K562 (cell line): ENCODE measurements around the gene RPS10. TPM values are rescaled to one million over a fixed set of nuclear protein-coding genes. Genes with fewer than 3 reads are reported as not detected.

Experiments used
- ASH1L ChIP-seq: fragments of 450-650 bp; IDR thresholded peaks from 2 replicates; pipeline ENCODE4 v1.6.1; 2018; ENCODE audit warnings: borderline replicate concordance, mild to moderate bottlenecking, low read depth; ENCODE audit not compliant: partially characterized antibody
- CSDE1 ChIP-seq, 2 experiments: fragments of 450-650 bp; IDR thresholded peaks; 2 replicates each; pipeline ENCODE4 v1.6.1; 2016; ENCODE audit warnings: mild to moderate bottlenecking in 1 of 2
- HNRNPL ChIP-seq: fragments of 200-400 bp; formaldehyde crosslinking; IDR thresholded peaks from 2 replicates; pipeline ENCODE4 v1.6.1; 2017; ENCODE audit warnings: low read depth, mild to moderate bottlenecking, low read length
- IFI16 ChIP-seq: fragments of 250-450 bp; sonication (Bioruptor Pico); IDR thresholded peaks from 2 replicates; pipeline ENCODE4 v2.1.2; 2022; ENCODE audit warnings: mild to moderate bottlenecking, inconsistent platforms
- MYNN ChIP-seq, 2 experiments: sonication (generic); formaldehyde crosslinking in 1 of 2; IDR thresholded peaks; 2 replicates each; pipeline versions ENCODE4 v1.5.0 to v1.6.1; 2016 to 2020; ENCODE audit warnings: antibody characterized with exemption in 1 of 2, missing genetic modification reagents in 1 of 2
- NBN ChIP-seq: fragments of 450-650 bp; IDR thresholded peaks from 2 replicates; pipeline ENCODE4 v1.6.1; 2016; ENCODE audit warnings: low read depth, mild to moderate bottlenecking
- PHF8 ChIP-seq: fragments of 200-600 bp; sonication (generic); IDR thresholded peaks from 2 replicates; pipeline ENCODE4 v1.6.1; 2012; ENCODE audit warnings: mixed run types, mild to moderate bottlenecking, inconsistent platforms, low read length, moderate library complexity, borderline replicate concordance
- RBFOX2 ChIP-seq: fragments of 200-400 bp; formaldehyde crosslinking; IDR thresholded peaks from 2 replicates; pipeline ENCODE4 v1.6.1; 2017; ENCODE audit warnings: low read depth, mild to moderate bottlenecking, low read length, moderate library complexity
- ZBTB7A ChIP-seq: IDR thresholded peaks from 2 replicates; pipeline ENCODE4 v1.6.1; 2011; ENCODE audit warnings: low read depth, mild to moderate bottlenecking, low read length, moderate library complexity, borderline replicate concordance; ENCODE audit not compliant: control insufficient read depth
- polyA plus RNA-seq, 8 experiments: library from polyadenylated mRNA; depleted of rRNA in 4 of 8; stranded (reverse) in 5 of 8; unstranded in 3 of 8; fragments of >200 nt; fragmentation: Nextera tagmentation in 2 of 8; fragmentation: Illumina TruSeq in 1 of 8; extraction: Ambion mirVana in 2 of 8; extraction: Trizol in 1 of 8; gene quantifications; 2 replicates each; pipeline versions ENCODE4 v1.2.1 to v1.2.3, GENCODE V29; 2011 to 2014; ENCODE audit warnings: inconsistent platforms in 1 of 8, missing spikeins in 1 of 8
- total RNA-seq, 7 experiments: library from RNA; depleted of rRNA in 6 of 7; stranded (reverse); fragments of >200 nt in 6 of 7; fragmentation: Illumina TruSeq in 2 of 7; extraction: Trizol in 2 of 7; gene quantifications; 2 replicates each; pipeline versions ENCODE4 v1.2.1 to v1.2.3, GENCODE V29; 2011 to 2021; ENCODE audit warnings: low replicate concordance in 1 of 7
- TF ChIP-seq, protein P1 (sequence below), 3 experiments: fragments of 200-800 bp in 1 of 3; fragments of 250-450 bp in 1 of 3; fragments of 450-650 bp in 1 of 3; sonication (Bioruptor Pico) in 1 of 3; sonication (Bioruptor generic) in 1 of 3; formaldehyde crosslinking in 1 of 3; IDR thresholded peaks; 2 replicates each; pipeline versions ENCODE4 v1.6.1 to v1.8.0; 2016 to 2022; ENCODE audit warnings: mild to moderate bottlenecking in 2 of 3, missing genetic modification characterization in 2 of 3, missing compliant biosample characterization in 1 of 3, moderate library complexity in 1 of 3
- TF ChIP-seq, protein P2 (sequence below): fragments of 450-650 bp; formaldehyde crosslinking; IDR thresholded peaks from 2 replicates; pipeline ENCODE4 v1.4.0; 2020; ENCODE audit warnings: mild to moderate bottlenecking, moderate library complexity
- TF ChIP-seq, protein P3 (sequence below): fragments of 450-650 bp; conservative IDR thresholded peaks from 2 replicates; pipeline ENCODE4 v1.6.1; 2016; ENCODE audit warnings: missing genetic modification characterization, low read depth, mild to moderate bottlenecking, missing compliant biosample characterization, moderate library complexity
- TF ChIP-seq, protein P4 (sequence below): sonication (generic); formaldehyde crosslinking; IDR thresholded peaks from 2 replicates; pipeline ENCODE4 v1.8.0; 2023; ENCODE audit warnings: missing genetic modification reagents, mild to moderate bottlenecking, borderline replicate concordance

Gene RPS10
- total and polyA plus RNA-seq, 9 of the 15 experiments (the other 6 are each of a cell fraction or from before 2014, with no cell fraction given), result 2,680 to 5,251 (median 3,876) TPM

DNA sequence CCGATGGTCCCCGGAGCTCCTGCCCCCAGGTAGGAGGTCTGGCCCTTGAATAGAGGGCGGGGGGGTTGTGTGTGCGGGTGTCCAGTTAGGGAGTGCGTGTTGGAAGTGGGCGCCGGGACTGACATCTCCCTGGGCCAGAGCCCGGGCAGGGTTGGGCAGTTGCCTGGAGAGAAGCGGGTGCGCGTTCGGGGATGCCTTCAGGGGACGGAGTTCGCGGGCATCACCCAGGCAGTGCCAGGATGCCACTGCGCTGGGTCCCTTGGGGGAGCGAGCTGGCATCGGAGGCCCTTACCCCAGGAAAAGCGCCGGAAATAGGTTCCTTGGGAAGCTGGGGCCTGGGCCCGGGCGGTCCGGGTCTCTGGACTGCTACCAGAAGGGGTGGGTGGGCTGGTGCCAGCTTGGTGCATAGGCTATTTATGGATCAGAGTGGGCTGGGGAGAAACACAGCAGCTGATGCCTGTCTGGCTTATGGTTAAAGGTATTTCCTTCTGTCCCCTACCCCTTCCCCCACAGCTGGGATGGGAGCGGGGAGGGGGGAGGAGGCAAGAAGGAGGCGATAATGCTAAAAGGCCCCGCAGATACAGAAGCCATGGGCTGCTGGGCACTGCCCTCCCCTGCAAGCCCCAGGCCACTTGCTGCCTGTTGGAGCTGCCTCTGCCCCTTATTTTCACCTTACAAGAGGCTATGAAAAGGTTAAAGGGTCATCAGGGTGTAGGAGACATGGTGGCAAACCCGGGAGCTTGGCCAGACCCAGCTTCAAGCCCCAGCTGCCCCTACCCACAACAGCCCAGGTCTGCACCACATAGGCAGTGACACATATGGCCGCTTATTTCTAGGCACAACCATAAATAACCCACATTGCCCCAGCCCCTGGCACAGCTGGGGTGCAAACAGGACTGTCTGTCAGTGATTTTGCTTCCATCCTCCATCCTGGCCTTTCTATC lies 40.6 kb upstream of the RPS10 start (continued):
- TF ChIP-seq, protein P1, sequence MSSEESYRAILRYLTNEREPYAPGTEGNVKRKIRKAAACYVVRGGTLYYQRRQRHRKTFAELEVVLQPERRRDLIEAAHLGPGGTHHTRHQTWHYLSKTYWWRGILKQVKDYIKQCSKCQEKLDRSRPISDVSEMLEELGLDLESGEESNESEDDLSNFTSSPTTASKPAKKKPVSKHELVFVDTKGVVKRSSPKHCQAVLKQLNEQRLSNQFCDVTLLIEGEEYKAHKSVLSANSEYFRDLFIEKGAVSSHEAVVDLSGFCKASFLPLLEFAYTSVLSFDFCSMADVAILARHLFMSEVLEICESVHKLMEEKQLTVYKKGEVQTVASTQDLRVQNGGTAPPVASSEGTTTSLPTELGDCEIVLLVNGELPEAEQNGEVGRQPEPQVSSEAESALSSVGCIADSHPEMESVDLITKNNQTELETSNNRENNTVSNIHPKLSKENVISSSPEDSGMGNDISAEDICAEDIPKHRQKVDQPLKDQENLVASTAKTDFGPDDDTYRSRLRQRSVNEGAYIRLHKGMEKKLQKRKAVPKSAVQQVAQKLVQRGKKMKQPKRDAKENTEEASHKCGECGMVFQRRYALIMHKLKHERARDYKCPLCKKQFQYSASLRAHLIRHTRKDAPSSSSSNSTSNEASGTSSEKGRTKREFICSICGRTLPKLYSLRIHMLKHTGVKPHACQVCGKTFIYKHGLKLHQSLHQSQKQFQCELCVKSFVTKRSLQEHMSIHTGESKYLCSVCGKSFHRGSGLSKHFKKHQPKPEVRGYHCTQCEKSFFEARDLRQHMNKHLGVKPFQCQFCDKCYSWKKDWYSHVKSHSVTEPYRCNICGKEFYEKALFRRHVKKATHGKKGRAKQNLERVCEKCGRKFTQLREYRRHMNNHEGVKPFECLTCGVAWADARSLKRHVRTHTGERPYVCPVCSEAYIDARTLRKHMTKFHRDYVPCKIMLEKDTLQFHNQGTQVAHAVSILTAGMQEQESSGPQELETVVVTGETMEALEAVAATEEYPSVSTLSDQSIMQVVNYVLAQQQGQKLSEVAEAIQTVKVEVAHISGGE (CRISPR knock-in tag; IDR thresholded peaks at IDR 0.05), result no peak
- TF ChIP-seq, protein P2, sequence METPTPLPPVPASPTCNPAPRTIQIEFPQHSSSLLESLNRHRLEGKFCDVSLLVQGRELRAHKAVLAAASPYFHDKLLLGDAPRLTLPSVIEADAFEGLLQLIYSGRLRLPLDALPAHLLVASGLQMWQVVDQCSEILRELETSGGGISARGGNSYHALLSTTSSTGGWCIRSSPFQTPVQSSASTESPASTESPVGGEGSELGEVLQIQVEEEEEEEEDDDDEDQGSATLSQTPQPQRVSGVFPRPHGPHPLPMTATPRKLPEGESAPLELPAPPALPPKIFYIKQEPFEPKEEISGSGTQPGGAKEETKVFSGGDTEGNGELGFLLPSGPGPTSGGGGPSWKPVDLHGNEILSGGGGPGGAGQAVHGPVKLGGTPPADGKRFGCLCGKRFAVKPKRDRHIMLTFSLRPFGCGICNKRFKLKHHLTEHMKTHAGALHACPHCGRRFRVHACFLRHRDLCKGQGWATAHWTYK, result no peak
- TF ChIP-seq ZBTB7A, result 0 out of 2 replicates have a peak, but pooled peaks have one; percentile 2
- 0 out of 2 replicates have a peak, but pooled peaks have one; percentile 0 for TF ChIP-seq RBFOX2
- no peak for TF ChIP-seq NBN
- no peak for TF ChIP-seq IFI16 (CRISPR knock-in tag)
- peak; percentile 88; the same call in 1 of the 2 replicates for TF ChIP-seq HNRNPL
- TF ChIP-seq MYNN (IDR thresholded peaks at IDR 0.05), result no peak
- no peak for TF ChIP-seq MYNN (CRISPR knock-in tag; IDR thresholded peaks at IDR 0.05)
- TF ChIP-seq, protein P3, sequence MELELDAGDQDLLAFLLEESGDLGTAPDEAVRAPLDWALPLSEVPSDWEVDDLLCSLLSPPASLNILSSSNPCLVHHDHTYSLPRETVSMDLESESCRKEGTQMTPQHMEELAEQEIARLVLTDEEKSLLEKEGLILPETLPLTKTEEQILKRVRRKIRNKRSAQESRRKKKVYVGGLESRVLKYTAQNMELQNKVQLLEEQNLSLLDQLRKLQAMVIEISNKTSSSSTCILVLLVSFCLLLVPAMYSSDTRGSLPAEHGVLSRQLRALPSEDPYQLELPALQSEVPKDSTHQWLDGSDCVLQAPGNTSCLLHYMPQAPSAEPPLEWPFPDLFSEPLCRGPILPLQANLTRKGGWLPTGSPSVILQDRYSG (tag), result no peak
- TF ChIP-seq, protein P4, sequence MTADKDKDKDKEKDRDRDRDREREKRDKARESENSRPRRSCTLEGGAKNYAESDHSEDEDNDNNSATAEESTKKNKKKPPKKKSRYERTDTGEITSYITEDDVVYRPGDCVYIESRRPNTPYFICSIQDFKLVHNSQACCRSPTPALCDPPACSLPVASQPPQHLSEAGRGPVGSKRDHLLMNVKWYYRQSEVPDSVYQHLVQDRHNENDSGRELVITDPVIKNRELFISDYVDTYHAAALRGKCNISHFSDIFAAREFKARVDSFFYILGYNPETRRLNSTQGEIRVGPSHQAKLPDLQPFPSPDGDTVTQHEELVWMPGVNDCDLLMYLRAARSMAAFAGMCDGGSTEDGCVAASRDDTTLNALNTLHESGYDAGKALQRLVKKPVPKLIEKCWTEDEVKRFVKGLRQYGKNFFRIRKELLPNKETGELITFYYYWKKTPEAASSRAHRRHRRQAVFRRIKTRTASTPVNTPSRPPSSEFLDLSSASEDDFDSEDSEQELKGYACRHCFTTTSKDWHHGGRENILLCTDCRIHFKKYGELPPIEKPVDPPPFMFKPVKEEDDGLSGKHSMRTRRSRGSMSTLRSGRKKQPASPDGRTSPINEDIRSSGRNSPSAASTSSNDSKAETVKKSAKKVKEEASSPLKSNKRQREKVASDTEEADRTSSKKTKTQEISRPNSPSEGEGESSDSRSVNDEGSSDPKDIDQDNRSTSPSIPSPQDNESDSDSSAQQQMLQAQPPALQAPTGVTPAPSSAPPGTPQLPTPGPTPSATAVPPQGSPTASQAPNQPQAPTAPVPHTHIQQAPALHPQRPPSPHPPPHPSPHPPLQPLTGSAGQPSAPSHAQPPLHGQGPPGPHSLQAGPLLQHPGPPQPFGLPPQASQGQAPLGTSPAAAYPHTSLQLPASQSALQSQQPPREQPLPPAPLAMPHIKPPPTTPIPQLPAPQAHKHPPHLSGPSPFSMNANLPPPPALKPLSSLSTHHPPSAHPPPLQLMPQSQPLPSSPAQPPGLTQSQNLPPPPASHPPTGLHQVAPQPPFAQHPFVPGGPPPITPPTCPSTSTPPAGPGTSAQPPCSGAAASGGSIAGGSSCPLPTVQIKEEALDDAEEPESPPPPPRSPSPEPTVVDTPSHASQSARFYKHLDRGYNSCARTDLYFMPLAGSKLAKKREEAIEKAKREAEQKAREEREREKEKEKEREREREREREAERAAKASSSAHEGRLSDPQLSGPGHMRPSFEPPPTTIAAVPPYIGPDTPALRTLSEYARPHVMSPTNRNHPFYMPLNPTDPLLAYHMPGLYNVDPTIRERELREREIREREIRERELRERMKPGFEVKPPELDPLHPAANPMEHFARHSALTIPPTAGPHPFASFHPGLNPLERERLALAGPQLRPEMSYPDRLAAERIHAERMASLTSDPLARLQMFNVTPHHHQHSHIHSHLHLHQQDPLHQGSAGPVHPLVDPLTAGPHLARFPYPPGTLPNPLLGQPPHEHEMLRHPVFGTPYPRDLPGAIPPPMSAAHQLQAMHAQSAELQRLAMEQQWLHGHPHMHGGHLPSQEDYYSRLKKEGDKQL (CRISPR knock-in tag), result no peak
- no peak for TF ChIP-seq CSDE1 (IDR thresholded peaks at IDR 0.05)
- no peak for TF ChIP-seq ASH1L
- no peak for TF ChIP-seq PHF8
